Urothelium cell line (cell line): ENCODE results near the gene LDLRAD4.

Source experiments
- DNase-seq: peaks from one replicate; pipeline ENCODE4 v3.0.0; 2011; ENCODE audit warnings: low spot score, mixed read lengths
- FAIRE-seq: peaks from 2 replicates; lab custom pipeline; 2011; peaks lifted over from hg19 to GRCh38; lab: Jason Lieb, UNC

LDLRAD4 gene

DNA sequence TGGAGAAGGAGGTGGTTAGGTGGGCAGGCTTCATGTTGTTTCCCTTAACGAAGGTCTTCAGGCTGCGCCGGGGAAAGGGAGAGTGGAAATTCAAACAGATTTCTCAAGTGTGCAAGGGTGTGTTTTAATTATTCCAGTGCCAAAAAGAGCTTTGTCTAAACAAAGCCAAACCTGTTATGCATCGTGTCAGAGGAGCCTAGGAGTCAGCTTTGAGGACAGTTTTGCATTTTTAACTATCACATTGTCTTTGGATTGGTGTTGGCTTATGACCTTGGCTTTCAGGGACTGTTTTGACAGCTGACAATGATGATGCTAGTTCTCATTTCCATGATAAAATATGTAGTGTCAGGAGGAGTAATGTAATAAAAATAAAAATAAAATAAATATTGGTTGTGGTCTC lies 144.8 kb downstream of the LDLRAD4 start:
- DNase-seq (no peak), FAIRE-seq (no peak)

DNA sequence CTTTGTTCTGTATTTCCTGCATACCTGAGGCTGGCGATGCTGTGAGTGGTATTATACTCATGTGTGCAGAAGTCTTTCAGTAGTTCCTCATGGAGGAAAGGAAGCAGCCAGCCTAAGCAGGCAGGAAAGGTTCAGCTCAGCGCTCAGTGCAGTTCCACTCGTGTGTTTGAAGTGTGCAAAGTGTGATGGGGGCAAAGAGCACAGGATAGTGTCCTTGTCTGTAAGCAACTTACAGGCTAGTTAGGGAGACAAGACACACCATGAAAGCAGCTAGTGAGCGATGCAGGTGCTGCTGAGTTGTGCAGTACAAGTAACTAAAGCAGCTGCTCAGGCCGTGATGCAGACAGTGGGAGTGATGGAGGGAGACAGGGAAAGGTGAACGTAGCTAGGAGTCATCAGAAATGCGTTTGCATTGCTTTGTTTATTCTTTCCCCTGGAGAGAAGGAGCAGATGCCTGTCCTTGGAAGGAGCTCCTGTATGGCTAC lies 146.2 kb downstream of the LDLRAD4 start:
- FAIRE-seq (no peak), DNase-seq (no peak)

DNA sequence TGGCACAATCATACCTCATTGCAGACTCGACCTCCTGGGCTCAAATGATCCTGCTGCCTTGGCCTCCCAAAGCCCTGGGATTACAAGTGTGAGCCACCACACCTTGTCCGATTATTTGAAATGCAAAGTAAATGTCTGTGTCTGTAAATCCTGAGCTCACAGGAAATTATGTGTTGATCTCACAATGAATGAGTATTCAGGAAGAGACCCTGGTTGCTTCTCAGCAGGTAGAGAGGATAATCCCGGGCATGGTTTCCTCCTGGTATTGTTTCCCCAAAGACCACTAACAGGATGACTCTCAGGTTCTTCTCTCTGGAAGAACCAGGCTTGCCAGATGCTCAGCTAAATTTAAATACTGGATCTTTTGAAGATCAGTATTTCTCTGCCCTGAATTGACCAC lies 147.6 kb downstream of the LDLRAD4 start:
- DNase-seq (no peak), FAIRE-seq (no peak)

DNA sequence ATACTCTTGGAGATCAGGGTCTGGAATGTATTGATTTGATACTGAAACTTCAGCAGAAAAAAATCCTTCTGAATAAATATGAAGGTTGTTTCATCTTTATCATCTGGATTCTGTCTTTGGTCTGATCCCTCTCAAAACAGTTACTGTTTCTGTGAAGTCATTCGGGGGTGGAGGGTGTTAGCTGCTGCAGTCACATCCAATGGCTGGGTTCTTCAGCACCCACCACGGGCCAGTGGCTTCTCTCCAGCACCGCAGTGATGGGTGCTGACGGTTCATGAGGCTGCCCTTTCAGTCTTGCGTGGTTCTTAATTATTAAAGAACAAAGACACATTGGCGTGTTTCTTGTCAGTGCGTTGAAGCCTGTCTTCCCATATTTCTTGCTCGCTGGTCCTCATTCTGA lies 148.0 kb downstream of the LDLRAD4 start:
- no peak for FAIRE-seq
- DNase-seq = no peak

DNA sequence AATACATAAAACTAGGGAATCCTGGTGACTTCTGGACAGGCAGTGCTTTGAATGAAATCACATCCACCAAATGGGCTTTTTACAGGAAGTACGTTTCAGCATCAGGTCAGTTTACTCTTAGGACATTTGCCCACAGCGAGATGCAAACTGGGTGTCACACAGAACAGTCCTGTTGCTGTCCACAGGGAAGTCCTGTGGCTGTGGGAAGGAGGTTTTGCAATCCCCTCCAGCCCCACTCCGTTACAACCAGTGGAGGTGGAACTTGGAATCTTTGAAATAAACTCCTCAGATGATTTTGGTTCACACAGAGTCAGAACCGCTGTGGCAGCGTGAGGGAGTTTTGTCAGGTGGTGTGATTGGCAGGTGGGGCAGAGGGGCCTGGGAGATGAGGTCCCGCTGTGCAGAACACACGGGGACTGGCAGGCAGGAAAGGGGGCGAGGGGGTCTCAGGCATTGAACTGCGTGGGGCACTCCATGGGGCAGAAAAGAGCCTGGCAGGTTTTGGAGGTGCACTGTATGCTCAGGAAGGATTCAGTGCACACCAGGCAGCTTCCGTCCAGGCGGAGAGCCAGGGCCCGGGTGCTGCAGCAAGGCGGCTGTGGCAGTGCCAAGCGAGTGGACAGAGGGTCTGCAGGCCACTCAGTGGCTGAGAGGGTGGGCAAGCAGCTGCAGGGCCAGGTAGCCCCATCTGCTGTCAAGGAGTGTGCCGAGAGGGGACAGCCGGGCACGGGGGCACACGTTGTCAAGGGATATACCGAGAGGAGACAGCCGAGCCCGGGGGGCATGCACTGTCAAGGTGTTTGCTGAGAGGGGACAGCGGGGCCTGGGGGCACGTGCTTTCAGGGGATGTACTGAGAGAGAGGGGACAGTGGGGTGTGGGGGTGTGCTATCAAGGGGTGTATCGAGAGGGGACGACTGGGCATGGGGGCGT lies 148.7 kb downstream of the LDLRAD4 start:
- DNase-seq = no peak

DNA sequence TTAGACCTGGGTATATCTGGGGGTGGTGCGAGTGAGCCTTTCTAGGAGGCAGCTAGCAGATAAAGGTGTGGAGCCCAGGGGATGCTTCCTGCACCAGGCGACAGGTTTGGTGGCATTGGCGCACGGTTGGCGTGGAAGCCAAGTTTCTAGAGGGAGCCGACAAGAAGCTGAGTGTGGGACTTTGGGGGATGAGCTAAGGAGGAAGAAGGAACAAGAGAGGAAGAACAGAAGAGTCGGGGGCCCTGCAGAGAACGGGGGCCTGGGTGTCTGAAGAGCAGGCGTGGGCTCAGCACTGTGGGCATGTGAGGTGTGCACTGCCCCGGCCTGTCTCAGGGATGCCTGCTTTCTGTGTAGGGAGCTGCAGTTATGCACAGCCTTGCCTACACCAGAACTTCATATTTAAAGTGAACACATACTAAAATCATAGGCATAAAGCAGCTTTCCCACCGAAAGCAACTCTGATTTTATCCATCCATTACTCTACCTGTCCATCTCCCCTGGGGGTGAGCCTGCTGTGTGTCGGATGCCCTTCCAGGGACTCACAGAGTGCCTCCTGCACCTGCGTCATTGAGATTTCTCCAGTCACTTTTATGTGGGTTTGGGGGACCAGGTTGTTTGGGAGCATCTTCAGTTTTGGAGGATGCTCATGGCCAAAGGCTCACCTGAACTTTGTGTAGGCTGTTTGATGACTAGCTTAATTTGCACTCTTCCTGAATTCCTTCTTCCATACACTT lies 149.7 kb downstream of the LDLRAD4 start:
- no peak for FAIRE-seq

More for the DNA sequence above, 148.7 kb downstream of the LDLRAD4 start:
- peak; percentile 96 for FAIRE-seq

DNA sequence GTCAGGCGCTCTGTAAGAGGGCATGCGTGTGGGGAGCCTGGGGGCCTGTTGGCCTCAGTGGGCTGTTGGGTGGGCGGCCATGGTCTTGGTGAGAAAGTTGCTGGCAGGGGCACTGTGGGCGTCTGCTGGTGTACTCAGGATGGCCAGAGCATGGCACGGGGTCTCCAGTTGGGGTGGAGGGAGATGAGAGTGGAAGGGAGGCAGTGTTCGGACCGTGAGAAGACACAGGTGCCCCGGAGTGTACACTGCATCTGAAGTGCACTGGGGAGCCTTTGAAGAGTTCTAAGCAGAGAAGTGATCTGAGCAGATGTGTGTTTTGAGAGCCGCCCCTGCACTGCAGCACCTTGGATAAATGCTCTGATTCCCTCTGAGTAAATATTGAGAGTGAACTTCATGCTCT lies 150.8 kb downstream of the LDLRAD4 start:
- DNase-seq = no peak

More for the DNA sequence above, 149.7 kb downstream of the LDLRAD4 start:
- no peak for DNase-seq

DNA sequence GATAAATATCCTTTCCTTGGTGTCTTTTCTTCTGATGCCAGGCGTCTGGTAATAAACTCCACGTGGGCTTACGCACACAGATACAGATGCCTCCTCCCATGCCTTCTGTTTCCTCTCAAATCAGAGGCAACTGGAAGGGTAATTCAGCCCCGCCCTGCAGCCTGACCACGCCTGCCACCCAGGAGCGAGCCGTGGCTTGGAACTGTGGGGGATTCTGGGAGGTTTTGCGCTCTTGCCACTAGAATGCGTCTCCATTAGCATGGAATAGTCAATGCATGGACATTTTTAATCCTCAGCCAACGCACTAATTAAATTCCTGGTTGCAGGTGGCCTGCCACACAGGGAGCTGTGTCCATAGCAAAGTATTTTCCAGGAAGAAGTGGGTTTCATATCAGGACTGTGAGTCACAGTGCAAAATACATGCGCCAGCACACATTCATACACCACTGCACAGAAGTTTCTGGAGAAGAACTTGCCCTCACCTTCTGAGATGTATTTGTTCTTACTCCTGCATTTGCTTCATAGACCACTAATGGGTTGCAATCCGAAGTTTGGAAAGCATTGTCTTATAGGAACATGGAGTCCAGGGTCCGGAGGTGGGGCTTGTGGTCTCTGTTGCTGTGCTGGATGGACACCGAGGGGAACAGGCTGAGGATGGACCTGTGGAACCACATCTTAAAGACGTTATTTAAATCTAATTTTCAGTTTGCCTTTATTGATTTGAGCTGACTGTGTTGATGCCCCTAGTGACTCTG lies 151.4 kb downstream of the LDLRAD4 start:
- DNase-seq = peak; percentile 66
- peak; percentile 90 for FAIRE-seq

More for the DNA sequence above, 150.8 kb downstream of the LDLRAD4 start:
- FAIRE-seq = no peak

DNA sequence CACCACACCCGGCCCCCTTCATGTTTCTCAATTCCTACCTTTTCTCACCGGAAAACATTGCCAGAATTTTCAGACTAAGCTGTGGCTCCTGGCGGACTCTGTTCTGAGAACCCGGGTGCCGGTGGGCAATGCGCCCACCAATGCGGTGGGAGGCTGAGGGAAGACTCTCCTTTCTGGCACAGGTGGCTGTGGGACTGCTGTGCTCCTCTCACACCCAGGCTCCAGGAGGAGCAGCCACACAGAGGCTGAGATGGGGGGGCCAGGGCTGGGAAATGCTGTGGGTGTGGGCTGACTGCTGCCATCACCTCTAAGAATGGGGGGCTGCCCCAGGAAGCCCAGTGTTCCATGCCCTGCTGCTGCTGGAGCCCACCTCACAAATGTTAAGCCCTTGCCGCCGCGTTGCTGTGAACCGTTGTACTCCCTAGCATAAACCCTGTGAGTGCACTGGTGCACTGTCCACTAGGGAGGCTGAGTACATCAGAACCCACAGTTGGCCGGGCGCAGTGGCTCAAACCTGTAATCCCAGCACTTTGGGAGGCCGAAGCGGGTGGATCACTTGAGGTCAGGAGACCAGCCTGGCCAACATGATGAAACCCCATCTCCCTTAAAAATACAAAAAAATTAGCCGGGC lies 152.6 kb downstream of the LDLRAD4 start:
- no peak for DNase-seq
- FAIRE-seq = peak; percentile 23

DNA sequence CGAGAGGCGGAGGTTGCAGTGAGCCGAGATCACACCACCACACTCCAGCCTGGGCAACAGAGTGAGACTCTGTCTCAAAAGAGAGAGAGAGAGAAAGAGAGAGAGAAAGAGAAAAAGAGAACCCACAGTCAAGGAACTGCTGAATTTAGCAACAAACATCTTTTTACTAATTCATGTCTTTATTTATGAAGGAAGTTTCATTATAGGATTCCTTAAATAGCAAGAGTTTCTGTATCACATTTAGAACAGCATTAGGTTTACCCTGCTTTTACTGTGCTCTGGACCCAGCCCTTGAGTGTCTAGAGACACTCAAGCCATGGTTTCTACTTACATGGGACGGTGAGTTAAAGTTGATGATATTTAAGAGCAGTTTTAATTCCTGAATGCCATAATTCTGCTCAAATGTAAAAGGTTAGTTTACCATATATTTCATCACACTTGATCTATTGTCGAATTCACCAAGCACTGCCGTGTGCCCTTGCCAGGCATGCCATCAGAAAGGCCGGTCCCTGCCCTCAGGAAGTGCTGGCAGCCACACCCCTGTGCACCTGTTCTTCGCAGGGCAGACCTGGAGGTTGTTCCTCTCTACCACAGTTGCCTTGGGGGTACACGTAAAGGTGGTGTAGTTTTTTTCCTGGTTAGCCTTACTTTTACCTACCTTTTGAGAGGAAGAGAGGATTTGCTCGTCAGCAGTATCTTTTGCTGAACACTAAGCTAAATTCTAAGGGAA lies 153.3 kb downstream of the LDLRAD4 start:
- no peak for FAIRE-seq
- DNase-seq = no peak

DNA sequence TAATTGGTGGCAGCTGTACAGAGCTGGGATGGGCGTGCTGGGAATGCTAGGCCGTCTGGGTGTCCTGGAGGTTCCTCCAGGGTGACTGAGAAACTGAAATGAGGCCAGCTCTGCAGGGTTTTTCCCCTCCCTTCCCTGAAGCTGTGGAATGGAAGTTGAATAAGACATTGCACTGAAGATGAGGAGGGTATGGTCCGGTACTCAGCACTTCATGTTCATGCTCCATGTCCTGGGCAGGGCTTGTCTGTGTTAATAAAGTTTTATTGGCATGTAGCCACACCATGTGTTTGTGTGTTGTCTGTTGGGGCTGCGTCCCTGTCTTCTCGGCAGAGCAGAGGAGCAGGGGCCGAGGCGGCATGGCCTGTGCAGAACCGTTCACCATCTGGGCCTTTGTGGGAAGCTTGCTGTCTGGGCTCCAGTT lies 154.0 kb downstream of the LDLRAD4 start:
- peak; percentile 92 for FAIRE-seq

DNA sequence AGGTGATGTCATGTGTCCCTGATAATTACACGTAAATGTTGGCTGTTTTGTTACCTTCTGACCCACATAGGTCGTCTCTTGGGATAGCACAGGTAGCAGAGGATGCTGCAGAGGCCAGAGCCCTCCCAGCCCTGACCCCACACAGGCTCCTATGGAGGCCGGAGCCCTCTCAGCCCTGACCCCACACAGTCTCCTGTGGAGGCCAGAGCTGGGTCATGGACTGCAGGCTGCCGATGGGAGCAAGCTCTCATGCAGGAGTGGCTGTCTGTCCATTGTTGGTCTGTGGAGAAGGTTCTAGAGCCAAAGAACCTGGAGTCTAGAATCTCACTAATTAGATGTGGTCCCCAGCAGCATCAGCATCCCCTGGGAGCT lies 155.5 kb downstream of the LDLRAD4 start:
- no peak for FAIRE-seq

More for the DNA sequence above, 154.0 kb downstream of the LDLRAD4 start:
- DNase-seq = no peak

DNA sequence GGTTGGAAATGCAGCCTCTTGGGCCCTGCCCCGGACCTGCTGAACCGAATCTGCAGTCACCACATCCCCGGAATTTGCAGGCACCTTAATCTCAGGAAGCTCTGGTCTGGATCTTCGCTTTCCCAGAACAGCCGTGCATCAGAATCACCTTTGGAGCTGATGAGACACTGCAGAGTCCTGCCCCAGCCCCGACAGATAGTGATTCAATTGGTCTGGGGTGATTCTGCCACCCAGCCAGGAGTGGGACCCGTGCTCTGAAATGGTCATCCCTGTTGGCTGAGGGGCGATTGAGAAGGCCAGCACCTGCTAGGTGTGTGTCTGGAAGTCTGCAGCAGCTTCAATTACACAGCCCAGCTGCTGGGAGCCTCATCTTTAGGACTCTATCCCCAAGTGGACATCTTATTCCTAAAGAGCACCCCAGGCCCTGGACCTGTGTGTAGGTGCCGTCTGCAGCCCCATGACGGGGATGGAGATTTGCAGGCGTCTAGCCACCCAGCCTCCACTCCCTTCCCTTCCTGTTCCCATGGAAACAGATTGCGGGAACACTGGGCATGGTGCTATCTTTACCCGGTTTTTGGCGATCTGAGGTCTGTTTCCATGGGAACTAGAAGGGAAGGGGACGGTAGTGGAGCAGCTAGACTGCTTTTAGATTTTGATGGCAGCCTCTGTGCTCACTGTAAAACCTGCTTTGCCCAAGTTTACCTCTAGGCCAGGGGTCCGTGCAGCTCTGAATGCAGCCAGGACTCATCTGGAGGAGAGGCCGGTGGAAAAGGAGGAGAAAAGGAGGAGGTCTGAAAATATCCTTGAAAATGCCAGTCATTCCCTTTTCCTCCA lies 156.1 kb downstream of the LDLRAD4 start:
- peak; percentile 83 for DNase-seq
- no peak for FAIRE-seq

More for the DNA sequence above, 155.5 kb downstream of the LDLRAD4 start:
- no peak for DNase-seq

DNA sequence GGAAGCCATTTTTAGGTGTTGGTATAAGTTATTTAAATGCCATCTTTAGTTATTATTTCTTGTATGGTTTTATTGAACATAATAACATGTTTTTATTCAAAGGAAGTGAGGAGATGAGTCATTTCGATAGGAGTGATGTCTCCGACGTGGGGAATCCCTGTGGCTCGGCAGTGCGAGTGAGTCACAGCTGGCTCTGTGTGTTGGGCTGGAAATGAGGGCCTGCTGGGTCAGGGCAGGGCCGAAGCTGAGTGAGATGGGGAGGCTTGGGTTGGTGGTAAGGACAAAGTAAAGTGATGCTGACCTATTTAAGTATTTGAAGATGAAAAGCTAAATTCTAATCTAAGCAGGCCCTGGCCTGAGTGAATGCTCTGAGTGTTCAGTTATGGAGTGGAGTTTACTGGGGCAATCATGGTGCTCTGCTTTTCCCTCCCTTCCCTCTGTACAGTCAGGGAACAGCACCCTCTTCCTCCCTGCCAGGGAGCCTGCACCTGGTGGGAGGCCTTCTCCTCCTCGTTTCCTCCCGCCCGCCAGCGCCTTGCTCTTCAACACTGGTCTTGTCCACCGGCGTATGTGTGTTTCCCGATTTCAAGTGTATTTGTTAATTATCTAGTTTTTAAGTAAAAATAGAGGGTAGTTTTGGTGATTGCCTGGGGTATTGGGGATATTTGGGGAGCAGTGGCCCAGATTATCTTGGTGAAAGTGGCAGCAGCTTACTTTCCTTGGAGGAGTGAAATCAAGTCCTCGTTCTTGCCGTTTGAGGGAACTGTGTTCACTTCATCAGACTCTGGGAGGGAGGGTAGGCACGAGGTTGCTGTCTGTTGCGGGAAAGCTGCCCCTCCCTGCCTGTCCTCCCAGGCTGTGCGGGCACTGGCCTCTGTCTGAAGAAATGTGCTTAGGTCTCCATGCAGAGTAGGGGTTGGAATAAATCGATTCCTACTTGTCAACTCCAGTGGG lies 157.0 kb downstream of the LDLRAD4 start:
- DNase-seq (peak; percentile 99), FAIRE-seq (peak; percentile 100)

DNA sequence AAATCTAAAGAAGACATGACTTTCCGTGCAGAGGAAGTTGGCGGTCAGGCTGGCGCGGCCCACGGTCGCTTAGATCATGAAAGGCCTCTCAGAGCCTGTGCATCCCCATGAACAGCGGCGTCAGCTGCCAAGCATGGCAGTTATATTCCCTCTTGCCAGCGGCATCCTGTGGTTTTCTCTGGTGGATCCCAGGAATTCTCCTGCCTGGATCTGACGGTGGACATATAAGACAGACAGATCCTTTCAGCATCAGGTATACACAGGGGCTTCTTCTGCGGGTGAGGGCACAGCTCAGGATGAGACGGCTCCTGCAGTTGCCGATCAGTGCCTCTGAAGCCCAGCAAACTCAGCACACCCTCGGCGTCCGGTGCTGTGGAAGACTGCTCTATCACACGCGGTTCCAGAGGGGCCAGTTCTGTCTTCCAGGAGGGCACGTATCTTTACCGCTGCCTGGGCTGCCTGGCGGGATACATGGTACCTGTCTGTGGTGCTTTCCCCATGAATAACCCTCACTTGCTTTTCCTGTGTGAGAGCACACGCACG lies 157.8 kb downstream of the LDLRAD4 start:
- FAIRE-seq (peak; percentile 89), DNase-seq (no peak)

DNA sequence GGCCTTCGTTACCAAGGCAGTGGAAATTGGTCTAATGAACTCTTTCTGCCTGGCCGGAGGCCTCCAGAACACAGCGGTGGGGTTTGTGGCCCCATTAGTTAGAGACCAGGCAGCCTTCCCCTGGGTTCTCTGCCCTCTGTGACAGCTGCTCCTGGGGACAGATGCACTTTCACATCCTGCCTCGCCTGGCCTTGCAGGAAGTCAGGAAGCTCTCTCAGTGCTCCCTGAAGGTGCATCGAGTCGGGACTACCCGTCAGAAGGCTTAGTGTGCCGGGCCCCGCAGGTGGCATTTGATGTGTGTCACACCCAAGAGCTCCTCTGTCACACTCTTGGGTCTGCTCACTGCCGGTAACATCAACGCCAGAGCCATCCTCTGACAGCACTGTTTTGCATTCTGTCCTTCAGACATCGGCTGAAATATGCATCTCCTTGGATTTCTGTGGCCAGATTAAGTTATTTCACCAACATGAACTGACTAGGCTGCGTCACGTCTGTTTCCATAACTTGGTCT lies 158.3 kb downstream of the LDLRAD4 start:
- FAIRE-seq (peak; percentile 83), DNase-seq (no peak)

DNA sequence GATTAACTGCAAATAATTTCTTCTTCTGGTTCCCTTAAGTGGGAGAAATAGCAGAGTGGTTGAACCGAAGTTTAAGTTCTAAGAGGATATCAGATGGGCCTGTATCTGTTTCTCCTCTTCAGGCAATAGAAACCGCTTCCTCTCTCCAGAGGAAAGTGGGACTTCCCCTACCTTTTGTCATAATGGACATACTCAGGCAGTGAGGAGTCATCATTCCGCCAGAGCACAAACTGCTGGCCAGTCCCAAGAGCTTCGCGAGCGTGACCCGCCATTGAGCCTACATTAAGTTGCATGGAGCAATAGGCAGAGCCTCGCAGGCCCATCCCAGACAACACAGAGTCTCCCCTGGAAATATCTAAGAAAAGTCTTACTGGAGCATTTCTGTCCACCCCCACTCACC lies 158.9 kb downstream of the LDLRAD4 start:
- DNase-seq (no peak), FAIRE-seq (peak; percentile 48)
